Measurements from ENCODE around the gene BICRAL. TPM values are rescaled to one million over a fixed set of nuclear protein-coding genes. Genes with fewer than 3 reads are reported as not detected.

Gene BICRAL
- total RNA-seq, 1 donor from 2014 or later, result 19.2 TPM

DNA sequence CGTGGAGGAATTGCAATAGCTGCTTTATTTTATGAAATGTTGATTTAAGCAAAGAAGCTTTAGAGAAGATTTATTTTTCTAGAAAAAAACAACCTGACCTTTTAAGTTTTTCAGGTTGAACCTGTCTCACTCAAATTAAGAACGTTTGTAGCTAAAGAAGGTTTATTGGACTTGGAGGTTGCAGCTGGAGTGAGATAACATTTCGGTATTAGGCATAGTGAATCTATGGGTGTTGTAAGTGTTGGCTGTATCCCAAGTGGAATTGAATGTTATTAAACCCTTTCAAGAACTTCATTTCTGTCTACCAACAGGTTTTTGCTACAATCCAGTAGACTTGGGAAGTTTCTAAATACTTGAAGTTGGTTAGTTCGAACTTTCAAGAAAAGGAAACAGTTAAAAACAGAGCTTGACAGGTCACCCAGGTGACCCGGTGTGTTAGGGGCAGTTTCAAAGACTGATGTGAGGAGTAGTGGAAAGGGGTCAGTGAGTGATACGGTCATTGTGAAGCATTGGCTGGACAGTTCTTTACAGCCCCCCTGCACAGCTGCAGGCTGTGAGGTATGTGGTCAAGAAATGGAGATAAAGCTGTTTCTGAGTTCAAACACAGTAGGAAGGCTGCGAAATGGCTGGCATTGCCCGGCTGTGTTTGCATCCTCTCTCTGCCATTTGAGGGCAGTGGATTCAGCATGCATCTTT, 33.5 kb upstream of the BICRAL start:
- Histone ChIP-seq H3K27ac (peak overlapping the region; percentile 19), H3K36me3 (no peaks in the 10 kb centered on the region), H3K4me3 (peak overlapping the region in 1 of 2 donors; percentile 97), H3K4me1 (peaks cover 44% of the 10 kb centered on the region), H3K9me3 (no peaks in the 10 kb centered on the region), H3K27me3 (no peaks in the 10 kb centered on the region)
- intact Hi-C loops (cut with DNase I), result no loop called here
- no peak for DNase-seq (ENCODE audit: extremely low spot score in 2 of 2)
- TF ChIP-seq POLR2AphosphoS5 (IDR thresholded peaks at IDR 0.05; ENCODE audit: insufficient read depth in 1 of 2, low read depth in 1 of 2) (no peak), POLR2A (IDR thresholded peaks at IDR 0.05) (no peak)
- TF ChIP-seq, protein P1, sequence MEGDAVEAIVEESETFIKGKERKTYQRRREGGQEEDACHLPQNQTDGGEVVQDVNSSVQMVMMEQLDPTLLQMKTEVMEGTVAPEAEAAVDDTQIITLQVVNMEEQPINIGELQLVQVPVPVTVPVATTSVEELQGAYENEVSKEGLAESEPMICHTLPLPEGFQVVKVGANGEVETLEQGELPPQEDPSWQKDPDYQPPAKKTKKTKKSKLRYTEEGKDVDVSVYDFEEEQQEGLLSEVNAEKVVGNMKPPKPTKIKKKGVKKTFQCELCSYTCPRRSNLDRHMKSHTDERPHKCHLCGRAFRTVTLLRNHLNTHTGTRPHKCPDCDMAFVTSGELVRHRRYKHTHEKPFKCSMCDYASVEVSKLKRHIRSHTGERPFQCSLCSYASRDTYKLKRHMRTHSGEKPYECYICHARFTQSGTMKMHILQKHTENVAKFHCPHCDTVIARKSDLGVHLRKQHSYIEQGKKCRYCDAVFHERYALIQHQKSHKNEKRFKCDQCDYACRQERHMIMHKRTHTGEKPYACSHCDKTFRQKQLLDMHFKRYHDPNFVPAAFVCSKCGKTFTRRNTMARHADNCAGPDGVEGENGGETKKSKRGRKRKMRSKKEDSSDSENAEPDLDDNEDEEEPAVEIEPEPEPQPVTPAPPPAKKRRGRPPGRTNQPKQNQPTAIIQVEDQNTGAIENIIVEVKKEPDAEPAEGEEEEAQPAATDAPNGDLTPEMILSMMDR (IDR thresholded peaks at IDR 0.05), result no peak

DNA sequence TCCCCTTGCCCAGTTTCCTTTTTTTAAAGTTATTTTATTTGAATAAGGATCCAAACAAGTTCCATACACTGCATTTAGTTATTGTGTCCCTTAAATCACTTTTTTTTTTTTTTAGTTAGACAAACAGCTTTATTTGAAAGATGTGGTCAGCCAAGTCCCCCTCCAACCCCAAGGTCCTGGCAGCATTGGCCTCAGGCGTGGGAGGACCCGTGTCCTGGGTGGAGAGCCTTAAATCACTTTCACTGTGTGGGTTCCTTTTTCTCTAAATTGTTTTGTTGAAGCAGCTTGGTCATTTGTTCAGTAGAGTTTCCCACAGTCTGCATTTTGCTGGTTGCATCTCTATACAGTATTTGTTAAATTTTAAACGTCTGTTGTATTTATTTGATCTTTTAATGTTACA, 30.8 kb upstream of the BICRAL start:
- Histone ChIP-seq H3K27me3 (no peaks in the 10 kb centered on the region), H3K4me1 (peaks cover 25% of the 10 kb centered on the region), H3K4me3 (no peak overlapping the region), H3K9me3 (no peaks in the 10 kb centered on the region), H3K27ac (no peak overlapping the region), H3K36me3 (no peaks in the 10 kb centered on the region)
- intact Hi-C loops (cut with DNase I), result no loop called here
- DNase-seq (ENCODE audit: extremely low spot score in 2 of 2), result no peak
- TF ChIP-seq, protein P1 (IDR thresholded peaks at IDR 0.05), result no peak
- no peak for TF ChIP-seq POLR2AphosphoS5 (IDR thresholded peaks at IDR 0.05; ENCODE audit: insufficient read depth in 1 of 2, low read depth in 1 of 2)
- TF ChIP-seq POLR2A (IDR thresholded peaks at IDR 0.05), result no peak

- Histone ChIP-seq H3K36me3 (no peaks in the 10 kb centered on the region), H3K9me3 (no peaks in the 10 kb centered on the region), H3K4me3 (no peak overlapping the region), H3K27me3 (no peaks in the 10 kb centered on the region), H3K4me1 (peaks cover 11% of the 10 kb centered on the region), H3K27ac (no peak overlapping the region)
- no peak for DNase-seq (ENCODE audit: extremely low spot score in 2 of 2)
- no peak for TF ChIP-seq POLR2A (IDR thresholded peaks at IDR 0.05)
- TF ChIP-seq POLR2AphosphoS5 (IDR thresholded peaks at IDR 0.05; ENCODE audit: insufficient read depth in 1 of 2, low read depth in 1 of 2), result no peak
- TF ChIP-seq, protein P1 (IDR thresholded peaks at IDR 0.05), result no peak
- intact Hi-C loops (cut with DNase I), result no loop called here
Measured at GRCh38 chr6:42754759-42755158, 27.1 kb upstream of the BICRAL start.

- DNase-seq (ENCODE audit: extremely low spot score in 2 of 2), result no peak
- Histone ChIP-seq H3K27me3 (no peaks in the 10 kb centered on the region), H3K4me3 (no peak overlapping the region), H3K27ac (no peak overlapping the region), H3K4me1 (peaks cover 2% of the 10 kb centered on the region), H3K9me3 (no peaks in the 10 kb centered on the region), H3K36me3 (no peaks in the 10 kb centered on the region)
- no peak for TF ChIP-seq POLR2AphosphoS5 (IDR thresholded peaks at IDR 0.05; ENCODE audit: insufficient read depth in 1 of 2, low read depth in 1 of 2)
- no peak for TF ChIP-seq POLR2A (IDR thresholded peaks at IDR 0.05)
- TF ChIP-seq, protein P1 (IDR thresholded peaks at IDR 0.05), result no peak
- intact Hi-C loops (cut with DNase I), result no loop called here
Measured at GRCh38 chr6:42756722-42757121, 25.1 kb upstream of the BICRAL start.

DNA sequence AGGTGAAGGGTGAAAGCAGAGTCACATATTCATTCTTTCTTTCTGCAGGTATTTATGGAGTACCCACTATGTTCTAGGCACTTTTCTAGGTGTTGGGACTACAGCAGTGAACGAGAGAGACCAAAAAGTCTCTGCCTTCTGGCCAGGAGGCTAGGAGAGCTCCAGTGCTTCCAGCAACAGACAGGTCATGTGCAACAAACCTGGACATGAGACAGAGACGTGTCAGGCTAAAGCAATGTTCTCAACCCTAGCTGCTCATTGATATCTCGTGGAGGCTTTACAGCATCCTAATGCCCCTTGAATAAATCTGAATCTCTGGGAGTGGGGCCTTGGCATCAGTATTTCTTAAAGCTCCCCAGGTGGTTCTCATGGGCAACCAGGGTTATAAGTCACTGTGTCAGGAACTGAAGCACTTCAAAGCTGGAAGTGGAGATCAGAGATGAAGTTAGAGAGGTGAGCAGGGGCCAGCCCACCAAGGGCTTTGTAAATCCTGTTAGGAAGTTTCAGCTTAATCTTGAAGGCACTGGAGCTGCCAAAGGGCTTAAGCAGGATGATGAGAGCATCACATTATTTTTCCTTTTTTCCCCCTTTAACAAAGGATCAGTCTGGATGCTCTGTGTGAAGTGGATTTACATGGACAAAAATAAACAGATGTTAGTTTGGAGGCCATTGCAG, 23.0 kb upstream of the BICRAL start:
- Histone ChIP-seq H3K36me3 (no peaks in the 10 kb centered on the region), H3K4me1 (no peaks in the 10 kb centered on the region), H3K27me3 (no peaks in the 10 kb centered on the region), H3K9me3 (no peaks in the 10 kb centered on the region), H3K4me3 (no peak overlapping the region), H3K27ac (no peak overlapping the region)
- no peak for DNase-seq (ENCODE audit: extremely low spot score in 2 of 2)
- intact Hi-C loops (cut with DNase I), result no loop called here
- no peak for TF ChIP-seq POLR2AphosphoS5 (IDR thresholded peaks at IDR 0.05; ENCODE audit: insufficient read depth in 1 of 2, low read depth in 1 of 2)
- TF ChIP-seq POLR2A (IDR thresholded peaks at IDR 0.05), result no peak
- TF ChIP-seq, protein P1 (IDR thresholded peaks at IDR 0.05), result no peak

All from vagina (tissue), 2 donors.